Mesodermal cell (in vitro differentiated cells): ENCODE results near the gene TESPA1. TPM values are rescaled to one million over a fixed set of nuclear protein-coding genes. Genes with fewer than 3 reads are reported as not detected.

Experiments
- H3K27ac ChIP-seq: 2 replicates; pipeline ENCODE4 v1.7.0; 2013; ENCODE audit warnings: mild to moderate bottlenecking, low read depth, low read length, moderate library complexity; ENCODE audit not compliant: severe bottlenecking
- H3K36me3 ChIP-seq: 2 replicates; pipeline ENCODE4 v1.7.1; 2013; ENCODE audit warnings: mild to moderate bottlenecking, low read length, moderate library complexity; ENCODE audit not compliant: control insufficient read depth, insufficient read depth
- H3K4me1 ChIP-seq: one replicate; pipeline ENCODE4 v1.7.1; 2013; ENCODE audit warnings: mild to moderate bottlenecking, low read length; ENCODE audit not compliant: insufficient read depth, control insufficient read depth, poor library complexity, severe bottlenecking
- H3K4me3 ChIP-seq: 2 replicates; pipeline ENCODE4 v1.7.0; 2013; ENCODE audit warnings: low read length, control low read depth, mild to moderate bottlenecking; ENCODE audit not compliant: insufficient read depth, poor library complexity, severe bottlenecking; ENCODE audit errors: extremely low read depth
- H3K9me3 ChIP-seq: 2 replicates; pipeline ENCODE4 v1.7.1; 2013; ENCODE audit warnings: mild to moderate bottlenecking, low read length, moderate library complexity; ENCODE audit not compliant: control insufficient read depth
- WGBS, 2 experiments: methylation state at CpG; one replicate each; pipeline ENCODE4 v1.1.5; 2013; ENCODE audit warnings: missing lambda C conversion rate in 2 of 2; ENCODE audit not compliant: insufficient coverage in 2 of 2; 5-methylcytosine and 5-hydroxymethylcytosine counted together
- polyA plus RNA-seq, 2 experiments: library from polyadenylated mRNA; stranded (reverse); fragments of 50-300 nt; gene quantifications; one replicate each; pipeline ENCODE4 v1.2.3, GENCODE V29; 2013

TESPA1 gene
- not detected for polyA plus RNA-seq (2013, experiment 1 of 2)
- polyA plus RNA-seq (2013, experiment 2 of 2) = not detected

GRCh38 chr12:54984658-54985376 is at the start of gene TESPA1:
TESPA1 (minus strand) TSS chr12:54984762; CDS start chr12:54974562, 10,200 bp downstream.
- Histone ChIP-seq H3K4me1 (no peaks in the 10 kb centered on the region), H3K36me3 (no peaks in the 10 kb centered on the region), H3K4me3 (no peak within 1 kb of the TSS), H3K9me3 (no peaks in the 10 kb centered on the region), H3K27ac (no peak within 1 kb of the TSS)
- WGBS, 2 experiments = 90 to 91% methylated on average over 9 to 11 of the region's 12 CpGs

DNA sequence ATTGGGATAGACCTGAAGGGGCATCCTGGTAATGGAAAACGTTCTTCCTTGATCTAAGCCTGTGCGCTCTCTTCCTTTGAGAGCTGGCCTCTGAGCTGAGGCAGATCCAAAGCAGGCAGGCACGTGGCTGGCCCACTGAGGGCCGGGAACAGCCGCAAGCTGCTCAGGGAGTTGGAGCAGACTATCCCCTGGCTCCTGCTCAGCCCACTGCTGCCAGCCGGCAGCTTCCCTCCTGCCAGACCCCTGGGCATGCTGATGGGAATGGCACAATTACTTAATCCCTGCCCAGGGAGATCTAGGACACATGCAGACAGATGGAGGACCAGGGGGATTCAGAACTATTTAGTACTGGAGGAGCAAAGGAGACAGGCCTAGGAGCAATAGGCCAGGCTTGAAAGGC is 49.7 kb upstream of the TESPA1 start:
- no peaks in the 10 kb centered on the region for H3K9me3 ChIP-seq
- no peak overlapping the region for H3K27ac ChIP-seq
- H3K4me1 ChIP-seq = no peaks in the 10 kb centered on the region
- no peaks in the 10 kb centered on the region for H3K36me3 ChIP-seq
- WGBS, 2 experiments = 78 to 82% methylated on average over 6 of the region's 6 CpGs
- H3K4me3 ChIP-seq = no peak overlapping the region

DNA sequence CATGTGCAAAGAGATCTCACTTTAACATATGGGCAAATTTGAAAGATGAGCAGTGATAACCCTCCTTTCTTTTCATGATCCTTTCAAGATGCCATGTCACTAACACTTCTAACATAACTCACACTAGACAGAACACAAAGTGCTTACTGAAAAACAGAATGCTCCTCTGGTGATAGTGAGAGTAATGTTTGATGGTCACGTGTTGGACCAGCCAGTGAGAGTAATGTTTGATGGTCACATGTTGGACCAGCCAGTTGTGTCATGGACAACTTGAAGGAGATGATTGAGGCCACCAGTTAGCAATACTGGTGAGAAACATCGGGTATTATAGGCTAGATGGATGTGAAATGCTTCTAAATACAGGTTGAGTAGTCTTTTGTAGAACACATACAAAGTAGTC is 40.9 kb upstream of the TESPA1 start:
- H3K36me3 ChIP-seq = no peaks in the 10 kb centered on the region
- no peaks in the 10 kb centered on the region for H3K9me3 ChIP-seq
- H3K4me1 ChIP-seq = no peaks in the 10 kb centered on the region
- WGBS, 2 experiments = 94 to 100% methylated on average over 1 to 2 of the region's 2 CpGs
- no peak overlapping the region for H3K27ac ChIP-seq
- H3K4me3 ChIP-seq = no peak overlapping the region

DNA sequence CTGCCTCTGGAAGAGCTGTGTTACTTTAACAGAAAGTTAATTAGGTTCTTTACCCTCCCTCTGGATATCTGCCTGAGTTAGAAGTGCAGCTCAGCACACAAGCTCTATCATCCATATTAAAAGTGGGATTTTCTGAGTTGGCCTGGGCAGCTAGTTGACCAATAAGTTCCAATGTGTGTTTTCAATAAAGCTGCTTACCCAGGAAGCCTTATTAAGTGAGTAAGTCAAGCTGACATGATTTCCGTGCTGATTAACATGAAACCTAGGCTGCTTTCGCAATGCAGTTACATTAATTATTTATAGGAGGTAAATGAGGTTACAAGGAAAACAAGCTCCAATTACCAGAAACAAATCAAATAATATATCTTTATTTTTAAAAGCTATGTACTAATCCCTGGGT is 40.0 kb upstream of the TESPA1 start:
- H3K4me3 ChIP-seq = no peak overlapping the region
- no peak overlapping the region for H3K27ac ChIP-seq
- H3K36me3 ChIP-seq = no peaks in the 10 kb centered on the region
- 83% methylated on average over 1 of the region's 2 CpGs; no CpG with 5 or more reads in 1 of the 2 experiments for WGBS, 2 experiments
- H3K9me3 ChIP-seq = no peaks in the 10 kb centered on the region
- no peaks in the 10 kb centered on the region for H3K4me1 ChIP-seq

DNA sequence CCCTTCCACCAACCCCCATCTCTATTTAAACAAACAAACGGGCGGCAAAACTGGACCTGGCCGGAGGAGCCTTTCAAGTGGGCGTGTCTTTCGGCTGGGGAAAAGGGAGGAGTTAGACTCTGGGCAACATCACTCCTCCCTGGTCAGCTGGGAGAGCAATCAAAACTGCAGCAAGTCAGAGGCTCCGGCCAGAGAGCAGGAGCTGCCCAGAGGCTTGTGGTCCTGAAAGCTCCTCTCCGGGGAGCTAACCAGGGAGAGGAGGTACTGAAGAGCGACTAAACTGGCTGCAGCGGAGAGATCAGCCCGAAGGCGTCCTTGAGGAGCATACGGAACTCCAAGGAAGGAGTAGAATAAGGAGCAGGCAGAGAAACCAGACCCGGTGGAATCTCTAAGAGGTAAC is 35.2 kb upstream of the TESPA1 start, which contains the start of gene NEUROD4:
Gene NEUROD4, plus strand, starts transcription at position 191 of the 400 bp plus-strand sequence. CDS start 6,466 bp downstream, outside the sequence.
- 1 to 4% methylated on average over 9 to 13 of the region's 13 CpGs for WGBS, 2 experiments

GRCh38 chr12:55017416-55017925 is 32.9 kb upstream of the TESPA1 start:
- Histone ChIP-seq H3K27ac (no peak overlapping the region), H3K4me3 (no peak overlapping the region), H3K4me1 (no peaks in the 10 kb centered on the region), H3K9me3 (no peaks in the 10 kb centered on the region), H3K36me3 (no peaks in the 10 kb centered on the region)
- 75% methylated on average over 1 of the region's 3 CpGs; no CpG with 5 or more reads in 1 of the 2 experiments for WGBS, 2 experiments

More for the DNA sequence above, 35.2 kb upstream of the TESPA1 start, which contains the start of gene NEUROD4:
- Histone ChIP-seq H3K4me3 (no peak within 1 kb of the TSS), H3K4me1 (no peaks in the 10 kb centered on the region), H3K9me3 (no peaks in the 10 kb centered on the region), H3K27ac (no peak within 1 kb of the TSS), H3K36me3 (no peaks in the 10 kb centered on the region)

GRCh38 chr12:55008944-55009585 is 24.5 kb upstream of the TESPA1 start:
- no peaks in the 10 kb centered on the region for H3K9me3 ChIP-seq
- H3K27ac ChIP-seq = no peak overlapping the region
- no peaks in the 10 kb centered on the region for H3K36me3 ChIP-seq
- H3K4me3 ChIP-seq = no peak overlapping the region
- WGBS, 2 experiments = 69 to 71% methylated on average over 4 to 5 of the region's 6 CpGs
- H3K4me1 ChIP-seq = no peaks in the 10 kb centered on the region

GRCh38 chr12:55002355-55002754 is 17.8 kb upstream of the TESPA1 start:
- H3K27ac ChIP-seq = no peak overlapping the region
- WGBS, 2 experiments = 81 to 88% methylated on average over 2 of the region's 2 CpGs
- no peaks in the 10 kb centered on the region for H3K4me1 ChIP-seq
- H3K36me3 ChIP-seq = no peaks in the 10 kb centered on the region
- no peak overlapping the region for H3K4me3 ChIP-seq
- no peaks in the 10 kb centered on the region for H3K9me3 ChIP-seq

GRCh38 chr12:55001198-55001868 is 16.8 kb upstream of the TESPA1 start:
- Histone ChIP-seq H3K27ac (no peak overlapping the region), H3K9me3 (no peaks in the 10 kb centered on the region), H3K4me1 (no peaks in the 10 kb centered on the region), H3K4me3 (no peak overlapping the region), H3K36me3 (no peaks in the 10 kb centered on the region)
- WGBS, 2 experiments = 89 to 93% methylated on average over 3 to 4 of the region's 4 CpGs

DNA sequence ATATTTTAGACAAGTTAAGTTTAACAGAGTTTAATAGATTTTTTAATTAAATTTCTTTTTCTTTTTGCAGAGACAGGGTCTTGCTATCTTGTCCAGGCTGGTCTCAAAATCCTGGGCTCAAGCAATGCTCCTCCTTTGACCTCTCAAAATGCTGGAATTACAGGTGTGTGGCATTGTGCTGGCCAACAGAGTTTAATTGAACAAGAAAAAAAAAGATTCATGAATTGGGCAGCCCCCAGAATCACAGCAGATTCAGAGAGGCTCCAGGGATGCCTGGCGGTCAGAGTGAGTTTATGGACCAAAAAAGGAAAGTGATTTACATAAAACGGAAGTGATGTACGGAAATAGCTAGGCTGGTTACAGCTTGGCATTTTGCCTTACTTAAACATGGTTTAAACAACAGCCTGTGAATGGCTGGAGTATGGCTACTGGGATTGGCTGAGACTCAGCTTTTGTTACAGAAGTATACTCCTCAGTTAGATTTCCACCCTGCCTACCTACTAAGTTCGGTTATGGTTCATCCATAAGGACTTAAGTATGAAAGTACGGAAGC is 14.5 kb upstream of the TESPA1 start:
- no peaks in the 10 kb centered on the region for H3K36me3 ChIP-seq
- no peak overlapping the region for H3K27ac ChIP-seq
- H3K4me3 ChIP-seq = no peak overlapping the region
- no peaks in the 10 kb centered on the region for H3K4me1 ChIP-seq
- WGBS, 2 experiments = 81 to 90% methylated on average over 1 to 3 of the region's 5 CpGs
- no peaks in the 10 kb centered on the region for H3K9me3 ChIP-seq
